Right lobe of liver (tissue), 4 donors: ENCODE results near the gene RPL3.

ENCODE experiments used
- POLR2A ChIP-seq: fragments of 450-650 bp; IDR thresholded peaks from one replicate; pipeline ENCODE4 v1.6.1; 2017; ENCODE audit warnings: antibody characterized with exemption, mild to moderate bottlenecking
- TF ChIP-seq, protein P1 (sequence below), 4 donors: fragments of 200-600 bp in 3 of 4; fragments of 450-650 bp in 1 of 4; IDR thresholded peaks; one replicate each; pipeline versions ENCODE4 v1.5.1 to v1.8.0; 2016 to 2022; ENCODE audit warnings: antibody characterized with exemption in 4 of 4, mild to moderate bottlenecking in 2 of 4
- donor health status: DM: no; HTN: no; CAD: no.
- donor health status: DM: no; HTN: no; CAD: no.
- donor health status: DM: no; HTN: yes; CAD: no.

- TF ChIP-seq, protein P1, sequence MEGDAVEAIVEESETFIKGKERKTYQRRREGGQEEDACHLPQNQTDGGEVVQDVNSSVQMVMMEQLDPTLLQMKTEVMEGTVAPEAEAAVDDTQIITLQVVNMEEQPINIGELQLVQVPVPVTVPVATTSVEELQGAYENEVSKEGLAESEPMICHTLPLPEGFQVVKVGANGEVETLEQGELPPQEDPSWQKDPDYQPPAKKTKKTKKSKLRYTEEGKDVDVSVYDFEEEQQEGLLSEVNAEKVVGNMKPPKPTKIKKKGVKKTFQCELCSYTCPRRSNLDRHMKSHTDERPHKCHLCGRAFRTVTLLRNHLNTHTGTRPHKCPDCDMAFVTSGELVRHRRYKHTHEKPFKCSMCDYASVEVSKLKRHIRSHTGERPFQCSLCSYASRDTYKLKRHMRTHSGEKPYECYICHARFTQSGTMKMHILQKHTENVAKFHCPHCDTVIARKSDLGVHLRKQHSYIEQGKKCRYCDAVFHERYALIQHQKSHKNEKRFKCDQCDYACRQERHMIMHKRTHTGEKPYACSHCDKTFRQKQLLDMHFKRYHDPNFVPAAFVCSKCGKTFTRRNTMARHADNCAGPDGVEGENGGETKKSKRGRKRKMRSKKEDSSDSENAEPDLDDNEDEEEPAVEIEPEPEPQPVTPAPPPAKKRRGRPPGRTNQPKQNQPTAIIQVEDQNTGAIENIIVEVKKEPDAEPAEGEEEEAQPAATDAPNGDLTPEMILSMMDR (IDR thresholded peaks at IDR 0.05) = no peak
- no peak for TF ChIP-seq POLR2A
These were observed 49.1 kb downstream of the RPL3 start for GRCh38 chr22:39270280-39270679.
